ENCODE data around the gene SLFN12L.

The SLFN12L gene

DNA sequence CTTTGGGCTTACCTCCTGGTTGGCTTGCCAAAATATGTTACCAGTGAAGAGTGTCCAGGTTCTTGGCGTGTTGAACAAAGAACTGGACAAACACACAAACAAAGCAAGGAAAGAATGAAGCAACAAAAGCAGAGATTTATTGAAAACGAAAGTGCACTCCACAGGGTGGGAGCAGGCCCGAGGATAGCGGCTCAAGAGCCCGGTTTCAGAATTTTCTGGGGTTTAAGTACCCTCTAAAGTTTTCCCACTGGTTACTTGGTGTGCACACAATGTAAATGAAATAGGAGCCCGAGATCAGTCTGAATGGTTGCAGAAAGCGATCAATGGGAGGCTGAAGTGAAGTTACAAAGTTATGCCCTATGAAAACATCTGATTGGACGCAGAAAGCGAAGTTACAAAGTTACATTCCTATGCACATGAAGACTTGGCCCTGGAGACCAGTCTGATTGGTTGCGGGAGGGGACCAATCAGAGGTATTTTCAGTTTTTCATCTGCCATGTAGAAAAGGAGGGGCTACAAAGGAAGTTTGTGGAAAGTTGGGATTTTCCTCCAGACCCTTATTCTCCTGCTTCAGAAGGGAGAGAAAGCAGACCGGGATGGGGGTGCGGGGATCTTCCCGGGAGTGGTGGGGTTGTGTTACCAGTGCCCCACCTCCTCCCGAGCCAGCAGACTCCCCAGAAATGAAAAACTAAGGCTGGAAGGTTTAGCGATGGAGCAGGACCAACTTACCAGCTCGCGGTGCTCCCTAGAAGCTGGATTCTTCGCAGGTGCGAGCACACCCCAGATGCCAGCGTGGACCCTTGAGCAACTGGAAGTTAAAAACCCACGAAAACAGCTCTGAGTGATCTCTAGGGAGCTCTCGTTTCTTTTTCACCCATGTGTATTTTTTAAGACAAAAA, 105.1 kb downstream of the SLFN12L start, which contains the start of gene SLFN12:
SLFN12 (minus strand) TSS at position 325 of the 899 bp plus-strand sequence. CDS start 9,472 bp downstream, outside the sequence.
- DNase-seq (ENCODE audit: low spot score), result peak; percentile 73

GRCh38 chr17:35429702-35430101, 107.8 kb downstream of the SLFN12L start:
- no peak for DNase-seq (ENCODE audit: low spot score)

- DNase-seq (ENCODE audit: low spot score), result no peak
Observed at GRCh38 chr17:35428229-35428628, 109.2 kb downstream of the SLFN12L start.

DNA sequence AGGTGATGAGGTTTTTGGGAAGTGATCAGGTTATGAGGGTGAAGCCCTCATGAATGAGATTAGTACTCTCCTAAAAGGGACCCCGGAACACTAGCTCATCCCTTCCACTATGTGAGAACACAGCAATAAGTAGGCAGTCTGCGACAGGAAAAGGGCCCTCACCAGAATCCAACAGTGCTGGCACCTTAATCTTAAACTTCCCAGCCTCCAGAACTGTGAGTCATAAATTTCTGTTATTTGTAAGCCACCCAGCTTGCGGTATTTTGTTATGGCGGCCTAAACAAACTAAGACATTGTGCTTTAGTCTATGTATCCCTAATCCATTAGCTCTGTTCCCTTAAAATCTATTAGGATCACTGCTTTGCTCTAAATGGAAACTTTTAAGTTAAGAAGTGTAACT, 113.7 kb downstream of the SLFN12L start:
- DNase-seq (ENCODE audit: low spot score), result no peak
